ENCODE results near the gene CLEC2L.

Gene CLEC2L

DNA sequence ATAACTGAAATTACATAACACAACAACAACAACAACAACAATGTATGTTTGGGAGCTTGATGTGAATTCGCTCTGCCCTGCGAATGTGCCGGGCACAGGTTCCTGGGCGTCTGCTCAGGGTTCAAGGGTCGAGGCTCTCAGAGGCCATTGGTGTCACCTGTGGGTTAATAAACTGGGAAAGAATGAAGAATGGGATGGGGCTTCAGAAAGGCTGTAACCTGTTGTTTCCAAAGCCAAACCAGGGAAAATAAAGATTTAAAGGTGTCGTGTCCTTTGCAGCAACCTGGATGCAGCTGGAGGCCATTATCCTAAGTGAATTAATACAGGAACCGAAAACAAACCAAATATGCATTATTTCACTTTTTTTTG, 22.7 kb upstream of the CLEC2L start:
- no peak overlapping the region for H3K27ac Mint-ChIP-seq
- no peak overlapping the region for H3K4me3 Mint-ChIP-seq

DNA sequence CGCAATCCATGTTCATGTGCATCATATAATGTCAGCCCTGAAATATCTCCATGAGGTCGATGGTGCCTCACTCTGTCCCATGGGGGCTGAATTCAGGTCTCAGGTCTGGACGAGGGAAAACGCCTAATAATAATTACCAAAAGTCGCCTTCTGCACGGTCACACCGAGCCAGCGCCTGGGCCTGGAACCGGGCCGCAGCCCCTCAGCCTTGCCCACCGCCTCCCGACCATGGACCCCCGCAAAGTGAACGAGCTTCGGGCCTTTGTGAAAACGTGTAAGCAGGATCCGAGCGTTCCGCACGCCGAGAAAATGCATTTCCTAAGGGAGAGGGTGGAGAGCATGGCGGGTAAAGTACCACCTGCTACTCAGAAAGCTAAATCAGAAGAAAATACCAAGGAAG, 21.3 kb upstream of the CLEC2L start:
- peaks cover 8% of the 10 kb centered on the region for H3K4me1 Mint-ChIP-seq
- peaks cover 18% of the 10 kb centered on the region for H3K27me3 Mint-ChIP-seq
- no peak overlapping the region for H3K4me3 Mint-ChIP-seq
- H3K36me3 Mint-ChIP-seq, result no peaks in the 10 kb centered on the region
- H3K9me3 Mint-ChIP-seq, result no peaks in the 10 kb centered on the region
- H3K27ac Mint-ChIP-seq, result no peak overlapping the region
- ATAC-seq, result no peak

More for the DNA sequence above, 22.7 kb upstream of the CLEC2L start:
- Mint-ChIP-seq H3K36me3 (no peaks in the 10 kb centered on the region), H3K27me3 (peaks cover 18% of the 10 kb centered on the region), H3K4me1 (peaks cover 14% of the 10 kb centered on the region), H3K9me3 (no peaks in the 10 kb centered on the region)
- no peak for ATAC-seq

DNA sequence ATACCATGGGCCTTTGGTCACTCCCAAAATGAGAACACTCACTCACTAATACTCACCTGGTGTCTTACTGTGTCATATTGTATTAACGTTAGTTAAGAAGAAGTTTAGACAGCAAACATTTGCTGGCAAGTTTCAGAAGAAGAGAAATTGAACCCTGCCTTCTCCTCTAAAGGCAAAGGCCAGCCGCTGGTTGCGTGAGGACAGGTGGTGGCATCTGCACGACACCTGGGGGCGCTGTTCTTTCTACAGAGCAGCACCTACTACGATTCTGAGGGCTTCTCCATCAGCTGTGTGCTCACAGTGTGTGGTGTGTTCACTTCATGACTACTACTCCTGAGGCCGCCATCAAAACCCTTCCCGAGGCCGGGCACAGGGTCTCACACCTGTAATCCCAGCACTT, 17.9 kb upstream of the CLEC2L start:
- Mint-ChIP-seq H3K9me3 (no peaks in the 10 kb centered on the region), H3K4me1 (no peaks in the 10 kb centered on the region), H3K36me3 (no peaks in the 10 kb centered on the region), H3K27ac (no peak overlapping the region), H3K4me3 (no peak overlapping the region), H3K27me3 (peaks cover 7% of the 10 kb centered on the region)
- no peak for ATAC-seq

DNA sequence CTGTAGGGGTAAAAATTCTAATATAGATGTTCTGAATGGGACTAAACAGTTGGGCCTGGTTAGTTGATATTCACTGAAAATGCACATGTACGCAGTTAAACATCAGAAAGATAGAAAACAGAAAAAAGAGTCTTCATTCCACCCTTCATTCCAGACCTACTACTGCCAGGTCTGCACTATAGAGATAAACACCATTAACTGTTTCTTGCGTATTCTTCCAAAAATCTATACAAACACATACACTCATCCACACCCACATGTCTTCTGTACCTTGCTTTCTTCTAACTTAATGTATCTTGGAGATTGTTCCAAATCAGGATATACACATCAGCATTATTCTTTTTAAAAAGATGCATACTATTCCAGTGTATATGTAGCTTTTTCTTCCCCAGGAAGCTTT, 13.9 kb upstream of the CLEC2L start:
- Mint-ChIP-seq H3K27ac (no peak overlapping the region), H3K27me3 (no peaks in the 10 kb centered on the region), H3K4me3 (no peak overlapping the region), H3K4me1 (no peaks in the 10 kb centered on the region), H3K9me3 (no peaks in the 10 kb centered on the region), H3K36me3 (no peaks in the 10 kb centered on the region)
- ATAC-seq, result no peak

DNA sequence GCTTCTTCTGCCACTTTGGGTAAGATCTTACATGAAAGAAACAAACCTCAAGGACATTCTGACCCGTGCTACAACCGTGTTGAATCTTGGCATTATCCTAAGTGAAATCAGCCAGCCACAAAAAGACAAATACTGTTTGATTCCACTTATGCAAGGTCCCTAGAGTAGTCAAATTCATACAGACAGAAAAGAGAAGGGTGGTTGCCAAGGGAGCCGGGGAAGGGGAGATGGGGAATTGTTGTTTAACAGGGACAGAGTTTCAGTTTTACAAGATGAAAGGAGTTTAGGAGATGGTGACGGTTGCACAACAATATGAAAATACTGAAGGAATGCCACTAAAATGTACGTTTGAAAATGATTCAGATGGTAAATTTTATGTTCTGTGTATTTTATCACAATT, 12.2 kb upstream of the CLEC2L start:
- Mint-ChIP-seq H3K4me3 (no peak overlapping the region), H3K27ac (no peak overlapping the region), H3K27me3 (peaks cover 15% of the 10 kb centered on the region), H3K9me3 (no peaks in the 10 kb centered on the region), H3K36me3 (no peaks in the 10 kb centered on the region), H3K4me1 (no peaks in the 10 kb centered on the region)
- no peak for ATAC-seq

DNA sequence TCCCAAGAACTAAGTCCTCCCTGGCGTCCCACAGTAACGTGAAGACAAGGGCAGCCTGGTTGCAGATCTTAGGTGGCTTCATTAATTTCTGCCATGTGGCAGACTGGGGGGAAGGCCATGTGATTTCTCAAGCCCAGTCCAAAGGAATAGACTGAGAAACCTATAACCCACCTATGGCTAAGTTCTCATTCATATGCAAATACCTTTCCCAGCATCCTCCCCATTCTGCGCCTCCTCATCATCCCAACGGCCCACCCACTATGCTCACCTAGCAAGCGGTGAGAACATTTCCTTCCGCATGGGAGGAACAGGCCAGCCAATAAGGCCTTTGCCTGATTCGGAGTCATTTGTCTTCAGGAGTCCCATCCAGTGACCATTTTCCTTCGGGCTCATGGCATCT, 8.2 kb upstream of the CLEC2L start:
- Mint-ChIP-seq H3K36me3 (no peaks in the 10 kb centered on the region), H3K4me3 (no peak overlapping the region), H3K27me3 (peaks cover 28% of the 10 kb centered on the region), H3K9me3 (no peaks in the 10 kb centered on the region), H3K27ac (no peak overlapping the region), H3K4me1 (no peaks in the 10 kb centered on the region)
- no peak for ATAC-seq

DNA sequence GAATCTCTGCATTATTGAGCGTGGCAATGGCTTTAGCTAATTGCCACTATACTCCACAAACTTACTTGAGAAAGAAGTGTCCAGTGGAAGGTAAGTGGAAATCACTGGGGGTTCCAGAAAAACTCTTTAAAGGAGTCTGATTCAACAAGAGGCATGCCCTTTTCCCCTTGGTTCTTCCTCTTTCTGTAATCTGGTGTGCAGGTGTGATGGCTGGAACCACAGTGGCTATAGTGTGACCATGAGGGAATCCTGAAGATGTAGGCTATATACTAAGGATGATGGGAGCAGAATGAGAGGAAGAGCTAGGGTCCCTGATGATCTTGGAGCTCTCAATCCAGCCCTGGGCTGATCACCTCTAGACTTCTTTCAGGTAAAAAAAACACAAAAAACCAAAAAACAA, 2.0 kb upstream of the CLEC2L start:
- peaks cover 3% of the 10 kb centered on the region for H3K9me3 Mint-ChIP-seq
- no peak overlapping the region for H3K27ac Mint-ChIP-seq
- no peak for ATAC-seq
- peaks cover 7% of the 10 kb centered on the region for H3K36me3 Mint-ChIP-seq
- peaks cover 63% of the 10 kb centered on the region for H3K27me3 Mint-ChIP-seq
- H3K4me3 Mint-ChIP-seq, result no peak overlapping the region
- H3K4me1 Mint-ChIP-seq, result no peaks in the 10 kb centered on the region

DNA sequence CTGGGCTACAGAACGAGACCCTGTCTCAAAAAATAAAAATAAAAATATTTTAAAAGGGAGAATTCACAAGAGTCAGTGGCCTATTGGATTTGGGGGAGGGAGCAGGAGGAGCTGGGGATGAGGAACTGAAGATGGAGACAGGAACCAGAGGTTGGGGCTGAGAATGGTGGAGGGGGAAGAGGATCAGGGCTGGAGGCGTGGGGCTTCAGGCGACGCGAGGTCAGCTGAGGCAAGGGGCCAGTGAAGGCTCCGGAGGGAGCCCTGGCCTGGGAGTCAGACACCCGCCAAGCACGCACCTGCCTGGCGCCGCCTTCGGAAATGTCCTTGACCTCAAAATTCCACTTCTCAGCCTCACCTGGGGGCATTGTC, 671 bp upstream of the CLEC2L start:
- H3K27ac Mint-ChIP-seq, result no peak overlapping the region
- peaks cover 7% of the 10 kb centered on the region for H3K36me3 Mint-ChIP-seq
- no peak overlapping the region for H3K4me3 Mint-ChIP-seq
- no peaks in the 10 kb centered on the region for H3K4me1 Mint-ChIP-seq
- peaks cover 3% of the 10 kb centered on the region for H3K9me3 Mint-ChIP-seq
- no peak for ATAC-seq
- H3K27me3 Mint-ChIP-seq, result peaks cover 54% of the 10 kb centered on the region

DNA sequence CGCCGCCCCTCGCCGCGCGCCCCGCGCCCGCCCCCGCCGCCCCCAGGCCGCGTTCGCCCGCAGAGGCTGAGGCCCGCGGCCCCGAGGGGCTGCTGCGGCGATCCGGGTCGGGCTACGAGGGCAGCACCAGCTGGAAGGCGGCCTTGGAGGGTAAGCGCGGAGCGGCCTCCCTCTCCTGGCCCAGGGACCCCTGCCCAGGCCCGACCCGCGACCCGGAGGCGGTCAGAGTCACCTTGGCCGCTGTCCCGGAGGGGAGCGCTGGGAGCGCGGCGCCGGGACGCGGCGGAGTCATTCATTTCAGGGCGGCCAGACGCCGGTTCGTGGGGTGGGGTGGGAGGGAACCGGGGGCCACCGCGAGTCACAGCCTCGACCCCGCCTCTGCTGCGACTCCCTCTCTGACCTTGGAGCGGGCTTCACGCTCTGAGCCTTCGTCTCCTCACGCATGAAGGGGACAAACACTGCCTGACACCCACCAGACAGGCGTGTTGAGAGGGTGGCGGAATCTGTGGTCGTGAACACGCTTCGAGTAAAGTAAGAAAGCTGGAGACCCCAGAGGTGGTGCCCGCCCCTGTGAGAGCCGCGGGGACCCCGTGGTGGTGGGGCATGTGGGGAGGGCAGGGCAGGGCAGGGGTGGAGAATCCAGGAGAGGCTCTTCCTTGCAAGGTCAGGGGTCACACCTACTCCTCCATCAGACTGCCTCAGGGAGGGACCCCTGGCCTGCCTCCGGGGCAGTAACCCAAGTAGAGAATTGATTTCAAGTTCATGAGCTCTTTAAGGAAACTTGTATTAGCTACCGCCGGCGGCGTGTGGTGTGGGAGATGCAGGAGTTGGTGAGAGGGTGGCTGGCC, 707 bp downstream of the CLEC2L start:
- peaks cover 7% of the 10 kb centered on the region for H3K36me3 Mint-ChIP-seq
- H3K27me3 Mint-ChIP-seq, result peaks cover 65% of the 10 kb centered on the region
- peak; percentile 25 for ATAC-seq
- no peak overlapping the region for H3K27ac Mint-ChIP-seq
- H3K4me3 Mint-ChIP-seq, result no peak overlapping the region
- H3K9me3 Mint-ChIP-seq, result peaks cover 6% of the 10 kb centered on the region
- no peaks in the 10 kb centered on the region for H3K4me1 Mint-ChIP-seq

DNA sequence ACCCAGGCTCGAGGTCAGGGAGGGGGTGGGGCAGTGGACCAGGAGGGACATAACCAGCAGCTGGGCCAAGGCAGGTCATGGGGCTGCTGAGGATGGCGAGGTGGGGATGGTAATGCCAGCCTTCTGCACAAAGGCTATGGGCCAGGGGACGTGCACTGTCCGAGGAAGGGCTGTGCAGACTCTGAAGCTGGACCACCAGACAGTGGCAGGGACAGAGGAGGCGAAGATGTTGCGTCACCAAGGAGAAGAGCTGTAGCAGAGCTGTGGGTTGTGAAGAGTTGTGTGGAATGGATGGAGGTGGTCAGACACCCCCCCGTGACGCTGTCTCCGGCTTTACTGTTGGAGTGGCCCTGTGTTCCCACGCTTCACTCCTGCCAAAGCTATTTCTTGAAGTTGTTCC, 1.8 kb downstream of the CLEC2L start:
- H3K36me3 Mint-ChIP-seq, result peaks cover 7% of the 10 kb centered on the region
- no peaks in the 10 kb centered on the region for H3K4me1 Mint-ChIP-seq
- H3K27ac Mint-ChIP-seq, result no peak overlapping the region
- no peak for ATAC-seq
- peaks cover 6% of the 10 kb centered on the region for H3K9me3 Mint-ChIP-seq
- H3K27me3 Mint-ChIP-seq, result peaks cover 65% of the 10 kb centered on the region
- no peak overlapping the region for H3K4me3 Mint-ChIP-seq

DNA sequence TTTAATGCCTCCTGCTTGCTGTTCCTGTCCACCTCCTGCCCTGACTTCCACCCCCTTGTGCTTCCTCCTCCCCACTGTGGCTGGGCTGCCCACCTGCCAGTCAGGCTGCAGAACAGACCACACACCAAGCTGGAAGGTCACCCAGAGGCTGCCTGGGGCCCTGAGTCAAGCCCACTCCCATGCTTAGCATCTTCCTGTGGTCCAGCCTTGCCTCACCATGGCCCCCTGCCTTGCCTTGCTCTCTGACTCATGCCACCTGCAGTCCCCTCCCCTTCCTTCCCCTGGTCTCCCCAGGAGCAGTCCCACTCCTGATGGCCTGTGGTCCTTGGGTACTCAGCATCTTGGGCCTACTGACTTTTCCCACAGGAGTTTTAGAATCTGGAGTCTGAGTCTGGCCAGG, 2.3 kb downstream of the CLEC2L start:
- ATAC-seq, result no peak
- H3K9me3 Mint-ChIP-seq, result peaks cover 6% of the 10 kb centered on the region
- H3K27me3 Mint-ChIP-seq, result peaks cover 64% of the 10 kb centered on the region
- H3K36me3 Mint-ChIP-seq, result peaks cover 7% of the 10 kb centered on the region
- no peak overlapping the region for H3K4me3 Mint-ChIP-seq
- H3K27ac Mint-ChIP-seq, result no peak overlapping the region
- H3K4me1 Mint-ChIP-seq, result no peaks in the 10 kb centered on the region

DNA sequence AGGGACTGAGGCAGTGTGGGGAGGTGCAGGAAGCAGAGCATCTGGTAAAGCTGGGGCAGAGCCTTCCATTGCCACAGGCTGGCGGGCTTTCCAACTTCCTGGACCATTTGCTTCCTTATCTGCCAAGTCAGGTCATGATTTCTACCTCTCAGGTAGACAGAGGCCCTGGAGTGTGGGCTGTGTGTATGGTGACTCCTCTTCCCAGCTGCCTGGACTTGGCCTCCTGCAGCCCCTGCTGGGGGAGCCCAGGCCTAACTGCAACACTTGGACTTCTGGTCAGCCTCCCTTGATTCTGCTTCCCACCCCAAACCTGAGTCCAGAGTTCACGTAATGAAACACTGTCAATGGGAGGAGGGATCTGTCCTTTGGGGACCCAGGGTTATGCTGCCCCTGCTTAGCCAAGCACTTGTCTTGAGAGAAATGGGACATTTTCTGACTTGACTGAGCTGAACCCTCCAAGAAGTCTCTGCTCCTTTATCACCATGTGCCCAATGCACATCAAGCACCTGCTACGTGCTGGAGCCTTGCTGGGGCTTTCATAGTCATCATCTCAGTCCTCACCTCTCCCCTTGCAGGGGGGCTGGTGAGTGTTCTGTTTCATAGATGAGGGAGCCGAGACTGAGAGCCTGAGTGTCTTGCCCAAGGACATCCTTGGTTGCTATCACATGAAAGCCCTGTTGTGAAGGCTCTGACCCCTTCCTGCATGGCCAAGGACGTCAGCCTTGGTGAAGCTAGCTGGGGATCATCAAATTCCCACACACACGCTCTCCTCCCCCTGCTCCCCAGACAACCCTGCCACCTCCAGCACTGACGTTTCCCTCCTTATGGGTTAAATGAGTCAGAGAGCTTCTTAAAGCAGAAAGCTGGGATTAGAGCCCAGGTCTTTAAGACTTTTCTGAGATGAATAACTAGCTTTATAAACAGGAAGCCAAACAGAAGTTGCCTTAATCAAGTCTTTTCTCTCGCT, 3.4 kb downstream of the CLEC2L start:
- no peaks in the 10 kb centered on the region for H3K4me1 Mint-ChIP-seq
- ATAC-seq, result no peak
- peaks cover 4% of the 10 kb centered on the region for H3K9me3 Mint-ChIP-seq
- H3K4me3 Mint-ChIP-seq, result no peak overlapping the region
- peaks cover 3% of the 10 kb centered on the region for H3K36me3 Mint-ChIP-seq
- no peak overlapping the region for H3K27ac Mint-ChIP-seq
- peaks cover 61% of the 10 kb centered on the region for H3K27me3 Mint-ChIP-seq

DNA sequence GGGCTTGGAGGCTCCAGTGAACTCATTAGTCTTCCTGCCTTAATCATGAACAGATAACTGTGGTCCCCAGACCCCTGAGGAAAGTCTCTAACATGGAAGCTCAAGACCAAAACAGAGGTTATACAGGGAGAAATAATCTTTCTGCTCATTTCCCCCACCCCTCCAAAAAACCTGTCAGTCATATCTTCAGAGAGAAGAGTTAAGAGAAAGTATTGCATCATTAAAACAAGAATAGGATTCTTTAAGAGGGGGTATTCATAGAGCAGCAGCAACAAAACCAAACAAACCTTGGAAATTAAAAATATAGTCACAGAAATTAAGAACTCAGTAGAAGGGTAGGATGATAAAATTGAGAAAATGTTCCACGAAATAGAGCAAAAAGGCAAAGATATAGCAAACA, 7.6 kb downstream of the CLEC2L start:
- H3K9me3 Mint-ChIP-seq, result peaks cover 3% of the 10 kb centered on the region
- H3K27me3 Mint-ChIP-seq, result peaks cover 27% of the 10 kb centered on the region
- no peaks in the 10 kb centered on the region for H3K4me1 Mint-ChIP-seq
- no peak overlapping the region for H3K4me3 Mint-ChIP-seq
- H3K27ac Mint-ChIP-seq, result no peak overlapping the region
- H3K36me3 Mint-ChIP-seq, result no peaks in the 10 kb centered on the region
- ATAC-seq, result no peak

DNA sequence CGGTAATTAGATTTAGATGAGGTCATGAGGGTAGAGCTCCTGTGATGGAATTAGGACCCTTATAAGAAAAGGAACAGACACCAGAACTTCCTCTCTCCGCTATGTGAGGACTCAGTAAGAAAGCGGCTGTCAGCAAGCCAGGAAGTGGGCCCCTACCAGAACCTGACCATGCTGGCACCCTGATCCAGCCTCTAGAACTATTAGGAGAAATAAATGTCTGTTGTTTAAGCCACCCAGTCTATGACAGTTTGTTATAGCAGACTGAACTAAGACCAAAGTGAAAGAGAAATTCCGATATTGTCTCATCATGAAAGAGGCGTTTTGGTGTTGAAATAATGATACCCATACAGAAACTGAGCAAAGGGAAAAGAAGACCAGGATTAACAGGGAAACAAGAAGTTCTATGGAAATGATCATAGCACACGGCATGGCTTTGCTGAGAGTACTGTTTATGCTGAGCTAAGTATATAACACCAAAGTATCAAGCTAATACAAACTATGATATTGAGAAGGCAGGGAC, 9.2 kb downstream of the CLEC2L start:
- Mint-ChIP-seq H3K9me3 (peaks cover 3% of the 10 kb centered on the region), H3K4me3 (no peak overlapping the region), H3K36me3 (no peaks in the 10 kb centered on the region), H3K27ac (no peak overlapping the region), H3K4me1 (no peaks in the 10 kb centered on the region), H3K27me3 (peaks cover 21% of the 10 kb centered on the region)
- no peak for ATAC-seq

DNA sequence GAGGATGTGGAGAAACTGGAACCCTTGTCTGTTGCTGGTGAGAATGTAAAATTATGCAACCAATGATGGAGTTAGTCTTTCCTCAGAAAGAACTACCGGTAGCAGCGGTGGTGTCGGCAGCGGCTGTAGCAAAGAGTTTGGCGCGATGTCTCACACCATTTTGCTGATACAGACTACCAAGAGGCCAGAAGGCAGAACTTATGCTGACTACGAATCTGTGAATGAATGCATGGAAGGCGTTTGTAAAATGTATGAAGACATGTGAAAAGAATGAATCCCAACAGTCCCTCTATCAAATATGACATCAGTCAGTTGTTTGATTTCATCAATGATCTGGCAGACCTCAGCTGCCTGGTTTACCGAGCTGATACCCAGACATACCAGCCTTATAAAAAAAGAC, 10.6 kb downstream of the CLEC2L start:
- no peaks in the 10 kb centered on the region for H3K9me3 Mint-ChIP-seq

More for the DNA sequence above, 10.6 kb downstream of the CLEC2L start:
- Mint-ChIP-seq H3K27ac (no peak overlapping the region), H3K4me3 (no peak overlapping the region), H3K4me1 (no peaks in the 10 kb centered on the region), H3K27me3 (peaks cover 9% of the 10 kb centered on the region), H3K36me3 (no peaks in the 10 kb centered on the region)
- ATAC-seq, result no peak
